SK-N-SH treated with all-trans-retinoic acid at 6 μM for 48 hours (cell line): ENCODE results near the gene LAMC1.

Source experiments
- ATAC-seq: fragments of 200-7000 bp; cut with Tn5 transposase; 3 replicates; pipeline ENCODE4 v1.9.1; 2020; ENCODE audit warnings: mild to moderate bottlenecking, moderate library complexity
- ARNTL ChIP-seq: fragments of 450-650 bp; formaldehyde crosslinking; IDR thresholded peaks from 2 replicates; pipeline ENCODE4 v1.5.0; 2020; ENCODE audit warnings: low read depth, mild to moderate bottlenecking, moderate library complexity, borderline replicate concordance
- BACH2 ChIP-seq: fragments of 250-450 bp; sonication (Bioruptor Pico); IDR thresholded peaks from 2 replicates; pipeline ENCODE4 v1.9.0; 2021; ENCODE audit warnings: mild to moderate bottlenecking, borderline replicate concordance
- CSDC2 ChIP-seq: fragments of 250-450 bp; sonication (Bioruptor Pico); IDR thresholded peaks from 2 replicates; pipeline ENCODE4 v1.5.0; 2020; ENCODE audit warnings: mild to moderate bottlenecking, moderate library complexity
- ESRRG ChIP-seq: fragments of 250-450 bp; sonication (Bioruptor Pico); IDR thresholded peaks from 2 replicates; pipeline ENCODE4 v1.6.1; 2021; ENCODE audit warnings: mild to moderate bottlenecking
- GLIS3 ChIP-seq: fragments of 250-450 bp; sonication (Bioruptor Pico); IDR thresholded peaks from 2 replicates; pipeline ENCODE4 v1.5.0; 2020; ENCODE audit warnings: mild to moderate bottlenecking, moderate library complexity
- ISL1 ChIP-seq: fragments of 250-450 bp; sonication (Bioruptor Pico); IDR thresholded peaks from 2 replicates; pipeline ENCODE4 v2.1.2; 2022; ENCODE audit warnings: mild to moderate bottlenecking, moderate library complexity
- OSR1 ChIP-seq: fragments of 250-450 bp; sonication (Bioruptor Pico); IDR thresholded peaks from 2 replicates; pipeline ENCODE4 v1.8.0; 2022; ENCODE audit warnings: moderate library complexity, mild to moderate bottlenecking, inconsistent platforms
- PATZ1 ChIP-seq: fragments of 250-450 bp; sonication (Bioruptor Pico); IDR thresholded peaks from 2 replicates; pipeline ENCODE4 v1.8.0; 2020; ENCODE audit warnings: mild to moderate bottlenecking, moderate library complexity, borderline replicate concordance
- PPARA ChIP-seq: fragments of 250-450 bp; sonication (Bioruptor Pico); IDR thresholded peaks from 2 replicates; pipeline ENCODE4 v1.5.0; 2020; ENCODE audit warnings: mild to moderate bottlenecking, borderline replicate concordance
- RARB ChIP-seq: fragments of 250-450 bp; sonication (Bioruptor Pico); IDR thresholded peaks from 2 replicates; pipeline ENCODE4 v1.8.0; 2021; ENCODE audit warnings: mild to moderate bottlenecking, moderate library complexity
- SNAI2 ChIP-seq: fragments of 250-450 bp; sonication (Bioruptor Pico); IDR thresholded peaks from 2 replicates; pipeline ENCODE4 v1.5.0; 2020; ENCODE audit warnings: mild to moderate bottlenecking, moderate library complexity
- TCF4 ChIP-seq: fragments of 250-450 bp; sonication (Bioruptor Pico); IDR thresholded peaks from 2 replicates; pipeline ENCODE4 v1.8.0; 2021; ENCODE audit warnings: mild to moderate bottlenecking, moderate library complexity, borderline replicate concordance
- TOX ChIP-seq: fragments of 250-450 bp; sonication (Bioruptor Pico); IDR thresholded peaks from 2 replicates; pipeline ENCODE4 v1.8.0; 2021; ENCODE audit warnings: mild to moderate bottlenecking, moderate library complexity, borderline replicate concordance
- TSHZ2 ChIP-seq: fragments of 250-450 bp; sonication (Bioruptor Pico); IDR thresholded peaks from 2 replicates; pipeline ENCODE4 v1.5.0; 2020; ENCODE audit warnings: mild to moderate bottlenecking, moderate library complexity
- ZFP3 ChIP-seq: fragments of 250-450 bp; sonication (Bioruptor Pico); IDR thresholded peaks from 2 replicates; pipeline ENCODE4 v1.5.0; 2020; ENCODE audit warnings: mild to moderate bottlenecking, moderate library complexity
- ZFP30 ChIP-seq: fragments of 450-650 bp; formaldehyde crosslinking; IDR thresholded peaks from 2 replicates; pipeline ENCODE4 v1.5.0; 2022; ENCODE audit warnings: mild to moderate bottlenecking, moderate library complexity
- ZNF565 ChIP-seq: fragments of 450-650 bp; formaldehyde crosslinking; conservative IDR thresholded peaks from 2 replicates; pipeline ENCODE4 v1.5.0; 2020; ENCODE audit warnings: low read depth, mild to moderate bottlenecking, moderate library complexity
- ZNF70 ChIP-seq: fragments of 450-650 bp; formaldehyde crosslinking; IDR thresholded peaks from 2 replicates; pipeline ENCODE4 v1.5.0; 2020; ENCODE audit warnings: mild to moderate bottlenecking, moderate library complexity
- ZNF8 ChIP-seq: fragments of 450-650 bp; formaldehyde crosslinking; IDR thresholded peaks from 2 replicates; pipeline ENCODE4 v1.5.0; 2020; ENCODE audit warnings: mild to moderate bottlenecking, moderate library complexity
- TF ChIP-seq, protein P1 (sequence below): fragments of 250-450 bp; sonication (Bioruptor Pico); IDR thresholded peaks from 2 replicates; pipeline ENCODE4 v1.5.1; 2021; ENCODE audit warnings: mild to moderate bottlenecking, moderate library complexity
- TF ChIP-seq, protein P2 (sequence below): fragments of 250-450 bp; sonication (Bioruptor Pico); IDR thresholded peaks from 2 replicates; pipeline ENCODE4 v1.8.0; 2021; ENCODE audit warnings: low read depth, mild to moderate bottlenecking, moderate library complexity, borderline replicate concordance
- TF ChIP-seq, protein P3 (sequence below): fragments of 250-450 bp; sonication (Bioruptor Pico); IDR thresholded peaks from 2 replicates; pipeline ENCODE4 v1.5.1; 2020; ENCODE audit warnings: low read depth, mild to moderate bottlenecking, moderate library complexity

LAMC1 gene

GRCh38 chr1:183180634-183181056 is 157.4 kb downstream of the LAMC1 start:
- ATAC-seq: peak; percentile 77
- TF ChIP-seq SNAI2 (CRISPR knock-in tag) (no peak), ZFP3 (CRISPR knock-in tag) (0 out of 2 replicates have a peak, but pooled peaks have one; percentile 18), ESRRG (CRISPR knock-in tag) (no peak), TOX (CRISPR knock-in tag) (no peak), BACH2 (no peak)

- ATAC-seq: no peak
- no peak for TF ChIP-seq PPARA (CRISPR knock-in tag)
- no peak for TF ChIP-seq ZNF8
- TF ChIP-seq, protein P1, sequence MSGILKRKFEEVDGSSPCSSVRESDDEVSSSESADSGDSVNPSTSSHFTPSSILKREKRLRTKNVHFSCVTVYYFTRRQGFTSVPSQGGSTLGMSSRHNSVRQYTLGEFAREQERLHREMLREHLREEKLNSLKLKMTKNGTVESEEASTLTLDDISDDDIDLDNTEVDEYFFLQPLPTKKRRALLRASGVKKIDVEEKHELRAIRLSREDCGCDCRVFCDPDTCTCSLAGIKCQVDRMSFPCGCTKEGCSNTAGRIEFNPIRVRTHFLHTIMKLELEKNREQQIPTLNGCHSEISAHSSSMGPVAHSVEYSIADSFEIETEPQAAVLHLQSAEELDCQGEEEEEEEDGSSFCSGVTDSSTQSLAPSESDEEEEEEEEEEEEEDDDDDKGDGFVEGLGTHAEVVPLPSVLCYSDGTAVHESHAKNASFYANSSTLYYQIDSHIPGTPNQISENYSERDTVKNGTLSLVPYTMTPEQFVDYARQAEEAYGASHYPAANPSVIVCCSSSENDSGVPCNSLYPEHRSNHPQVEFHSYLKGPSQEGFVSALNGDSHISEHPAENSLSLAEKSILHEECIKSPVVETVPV (CRISPR knock-in tag): no peak
- TF ChIP-seq BACH2: no peak
- TF ChIP-seq, protein P2, sequence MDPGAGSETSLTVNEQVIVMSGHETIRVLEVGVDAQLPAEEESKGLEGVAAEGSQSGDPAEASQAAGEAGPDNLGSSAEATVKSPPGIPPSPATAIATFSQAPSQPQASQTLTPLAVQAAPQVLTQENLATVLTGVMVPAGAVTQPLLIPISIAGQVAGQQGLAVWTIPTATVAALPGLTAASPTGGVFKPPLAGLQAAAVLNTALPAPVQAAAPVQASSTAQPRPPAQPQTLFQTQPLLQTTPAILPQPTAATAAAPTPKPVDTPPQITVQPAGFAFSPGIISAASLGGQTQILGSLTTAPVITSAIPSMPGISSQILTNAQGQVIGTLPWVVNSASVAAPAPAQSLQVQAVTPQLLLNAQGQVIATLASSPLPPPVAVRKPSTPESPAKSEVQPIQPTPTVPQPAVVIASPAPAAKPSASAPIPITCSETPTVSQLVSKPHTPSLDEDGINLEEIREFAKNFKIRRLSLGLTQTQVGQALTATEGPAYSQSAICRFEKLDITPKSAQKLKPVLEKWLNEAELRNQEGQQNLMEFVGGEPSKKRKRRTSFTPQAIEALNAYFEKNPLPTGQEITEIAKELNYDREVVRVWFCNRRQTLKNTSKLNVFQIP: no peak
- no peak for TF ChIP-seq SNAI2 (CRISPR knock-in tag)
- no peak for TF ChIP-seq OSR1
- no peak for TF ChIP-seq ZFP3 (CRISPR knock-in tag)
- TF ChIP-seq TOX (CRISPR knock-in tag): no peak
These were observed 162.8 kb downstream of the LAMC1 start, which contains the start of gene LAMC2 for GRCh38 chr1:183185941-183186490. Gene LAMC2, plus strand, starts transcription at chr1:183186264. Its CDS starts 89 bp downstream, at chr1:183186353.

- no peak for ATAC-seq
- no peak for TF ChIP-seq PATZ1 (CRISPR knock-in tag)
- no peak for TF ChIP-seq CSDC2 (CRISPR knock-in tag)
- no peak for TF ChIP-seq TOX (CRISPR knock-in tag)
- no peak for TF ChIP-seq TCF4
- no peak for TF ChIP-seq ZNF565 (CRISPR knock-in tag)
- TF ChIP-seq PPARA (CRISPR knock-in tag): no peak
- TF ChIP-seq GLIS3: no peak
- TF ChIP-seq RARB (CRISPR knock-in tag): no peak
- TF ChIP-seq, protein P3, sequence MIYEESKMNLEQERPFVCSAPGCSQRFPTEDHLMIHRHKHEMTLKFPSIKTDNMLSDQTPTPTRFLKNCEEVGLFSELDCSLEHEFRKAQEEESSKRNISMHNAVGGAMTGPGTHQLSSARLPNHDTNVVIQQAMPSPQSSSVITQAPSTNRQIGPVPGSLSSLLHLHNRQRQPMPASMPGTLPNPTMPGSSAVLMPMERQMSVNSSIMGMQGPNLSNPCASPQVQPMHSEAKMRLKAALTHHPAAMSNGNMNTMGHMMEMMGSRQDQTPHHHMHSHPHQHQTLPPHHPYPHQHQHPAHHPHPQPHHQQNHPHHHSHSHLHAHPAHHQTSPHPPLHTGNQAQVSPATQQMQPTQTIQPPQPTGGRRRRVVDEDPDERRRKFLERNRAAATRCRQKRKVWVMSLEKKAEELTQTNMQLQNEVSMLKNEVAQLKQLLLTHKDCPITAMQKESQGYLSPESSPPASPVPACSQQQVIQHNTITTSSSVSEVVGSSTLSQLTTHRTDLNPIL (CRISPR knock-in tag): no peak
- TF ChIP-seq ZFP3 (CRISPR knock-in tag): no peak
- TF ChIP-seq, protein P2: no peak
- TF ChIP-seq BACH2: no peak
- TF ChIP-seq ISL1 (CRISPR knock-in tag): no peak
- TF ChIP-seq ARNTL (CRISPR knock-in tag): no peak
- TF ChIP-seq, protein P1 (CRISPR knock-in tag): no peak
- TF ChIP-seq ZNF70 (CRISPR knock-in tag): no peak
- no peak for TF ChIP-seq TSHZ2 (CRISPR knock-in tag)
- no peak for TF ChIP-seq ZFP30 (CRISPR knock-in tag)
- TF ChIP-seq ESRRG (CRISPR knock-in tag): no peak
These were observed 163.6 kb downstream of the LAMC1 start for GRCh38 chr1:183186841-183187240.
